Measurements from ENCODE around the gene CDC42SE2. TPM values are rescaled to one million over a fixed set of nuclear protein-coding genes. Genes with fewer than 3 reads are reported as not detected.

Gene CDC42SE2
- total RNA-seq, 1 donor from 2014 or later: 12.8 TPM

GRCh38 chr5:131430794-131431193 is 166.9 kb downstream of the CDC42SE2 start:
- peaks cover 31 to 43% of the 10 kb centered on the region in 2 donors for H3K36me3 ChIP-seq
- H3K27me3 ChIP-seq: no peaks in the 10 kb centered on the region
- no peak overlapping the region for H3K4me3 ChIP-seq
- no peak for TF ChIP-seq CTCF (IDR thresholded peaks at IDR 0.05)
- H3K27ac ChIP-seq: no peak overlapping the region
- H3K4me1 ChIP-seq: no peaks in the 10 kb centered on the region
- H3K9me3 ChIP-seq: no peaks in the 10 kb centered on the region
- intact Hi-C loops (cut with DNase I): no loop called here
- DNase-seq (ENCODE audit: low spot score in 2 of 2): no peak

- no peak for DNase-seq (ENCODE audit: low spot score in 2 of 2)
- Histone ChIP-seq H3K27ac (no peak overlapping the region), H3K36me3 (peaks cover 31 to 38% of the 10 kb centered on the region in 2 donors), H3K9me3 (no peaks in the 10 kb centered on the region), H3K27me3 (no peaks in the 10 kb centered on the region), H3K4me3 (no peak overlapping the region), H3K4me1 (peaks cover 0 to 4% of the 10 kb centered on the region in 2 donors)
- no peak for TF ChIP-seq CTCF (IDR thresholded peaks at IDR 0.05)
- intact Hi-C loops (cut with DNase I): no loop called here
Observed at GRCh38 chr5:131431794-131432193, 167.9 kb downstream of the CDC42SE2 start.

- no peak for DNase-seq (ENCODE audit: low spot score in 2 of 2)
- Histone ChIP-seq H3K4me1 (peaks cover 0 to 4% of the 10 kb centered on the region in 2 donors), H3K27ac (no peak overlapping the region), H3K9me3 (no peaks in the 10 kb centered on the region), H3K36me3 (peaks cover 31 to 32% of the 10 kb centered on the region in 2 donors), H3K27me3 (no peaks in the 10 kb centered on the region), H3K4me3 (no peak overlapping the region)
- TF ChIP-seq CTCF (IDR thresholded peaks at IDR 0.05): no peak
- intact Hi-C loops (cut with DNase I): no loop called here
Observed at GRCh38 chr5:131433109-131433508, 169.3 kb downstream of the CDC42SE2 start.

GRCh38 chr5:131436081-131436480 is 172.2 kb downstream of the CDC42SE2 start:
- Histone ChIP-seq H3K27me3 (no peaks in the 10 kb centered on the region), H3K4me3 (no peak overlapping the region), H3K4me1 (peaks cover 0 to 4% of the 10 kb centered on the region in 2 donors), H3K27ac (no peak overlapping the region), H3K9me3 (no peaks in the 10 kb centered on the region), H3K36me3 (peaks cover 22 to 44% of the 10 kb centered on the region in 2 donors)
- DNase-seq (ENCODE audit: low spot score in 2 of 2): no peak
- no peak for TF ChIP-seq CTCF (IDR thresholded peaks at IDR 0.05)
- intact Hi-C loops (cut with DNase I): no loop called here

GRCh38 chr5:131441184-131441583 is 177.3 kb downstream of the CDC42SE2 start:
- no peak for DNase-seq (ENCODE audit: low spot score in 2 of 2)
- intact Hi-C loops (cut with DNase I): no loop called here
- Histone ChIP-seq H3K4me1 (peaks cover 0 to under 1% of the 10 kb centered on the region in 2 donors), H3K9me3 (no peaks in the 10 kb centered on the region), H3K4me3 (no peak overlapping the region), H3K27me3 (no peaks in the 10 kb centered on the region), H3K27ac (no peak overlapping the region), H3K36me3 (peaks cover 12 to 62% of the 10 kb centered on the region in 2 donors)
- no peak for TF ChIP-seq CTCF (IDR thresholded peaks at IDR 0.05)

Other genes with a start within 250 kb of the CDC42SE2 start
- gene HINT1, start 98.8 kb upstream of the CDC42SE2 start, total RNA-seq: 78.9 TPM
- gene LYRM7, start 93.1 kb upstream of the CDC42SE2 start, total RNA-seq: 0.32 TPM